ENCODE measurements around the gene ZNF593. TPM values are rescaled to one million over a fixed set of nuclear protein-coding genes. Genes with fewer than 3 reads are reported as not detected.

ZNF593 gene
- total and polyA plus RNA-seq, 9 of the 15 experiments (the other 6 are each of a cell fraction or from before 2014, with no cell fraction given), result 9.8 to 334 (median 48.2) TPM

DNA sequence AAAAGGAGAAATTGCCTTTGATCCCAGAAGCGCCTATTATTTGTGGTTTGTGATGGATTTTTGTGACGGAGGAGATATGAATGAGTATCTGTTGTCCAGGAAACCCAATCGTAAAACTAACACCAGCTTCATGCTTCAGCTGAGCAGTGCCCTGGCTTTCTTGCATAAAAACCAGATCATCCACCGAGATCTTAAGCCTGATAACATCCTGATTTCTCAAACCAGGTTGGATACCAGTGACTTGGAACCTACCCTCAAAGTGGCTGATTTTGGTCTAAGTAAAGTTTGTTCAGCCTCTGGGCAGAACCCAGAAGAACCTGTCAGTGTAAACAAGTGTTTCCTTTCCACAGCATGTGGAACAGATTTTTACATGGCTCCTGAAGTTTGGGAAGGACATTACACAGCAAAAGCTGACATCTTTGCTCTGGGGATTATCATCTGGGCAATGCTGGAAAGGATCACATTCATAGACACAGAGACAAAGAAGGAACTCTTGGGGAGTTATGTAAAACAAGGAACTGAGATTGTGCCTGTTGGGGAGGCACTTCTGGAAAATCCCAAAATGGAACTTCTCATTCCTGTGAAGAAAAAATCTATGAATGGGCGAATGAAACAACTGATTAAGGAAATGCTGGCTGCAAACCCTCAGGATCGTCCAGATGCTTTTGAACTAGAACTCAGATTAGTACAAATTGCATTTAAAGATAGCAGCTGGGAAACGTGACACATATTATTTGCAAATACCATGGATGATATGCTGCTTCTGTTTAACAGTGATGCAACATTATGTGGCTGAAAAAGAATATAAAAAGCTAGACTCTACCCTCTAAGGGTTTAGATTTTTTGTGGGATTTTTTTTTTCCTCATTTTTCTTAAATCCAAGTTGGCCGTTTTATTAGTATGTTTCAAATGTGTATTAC is 47.6 kb upstream of the ZNF593 start (continued):
- TF ChIP-seq, protein P1, sequence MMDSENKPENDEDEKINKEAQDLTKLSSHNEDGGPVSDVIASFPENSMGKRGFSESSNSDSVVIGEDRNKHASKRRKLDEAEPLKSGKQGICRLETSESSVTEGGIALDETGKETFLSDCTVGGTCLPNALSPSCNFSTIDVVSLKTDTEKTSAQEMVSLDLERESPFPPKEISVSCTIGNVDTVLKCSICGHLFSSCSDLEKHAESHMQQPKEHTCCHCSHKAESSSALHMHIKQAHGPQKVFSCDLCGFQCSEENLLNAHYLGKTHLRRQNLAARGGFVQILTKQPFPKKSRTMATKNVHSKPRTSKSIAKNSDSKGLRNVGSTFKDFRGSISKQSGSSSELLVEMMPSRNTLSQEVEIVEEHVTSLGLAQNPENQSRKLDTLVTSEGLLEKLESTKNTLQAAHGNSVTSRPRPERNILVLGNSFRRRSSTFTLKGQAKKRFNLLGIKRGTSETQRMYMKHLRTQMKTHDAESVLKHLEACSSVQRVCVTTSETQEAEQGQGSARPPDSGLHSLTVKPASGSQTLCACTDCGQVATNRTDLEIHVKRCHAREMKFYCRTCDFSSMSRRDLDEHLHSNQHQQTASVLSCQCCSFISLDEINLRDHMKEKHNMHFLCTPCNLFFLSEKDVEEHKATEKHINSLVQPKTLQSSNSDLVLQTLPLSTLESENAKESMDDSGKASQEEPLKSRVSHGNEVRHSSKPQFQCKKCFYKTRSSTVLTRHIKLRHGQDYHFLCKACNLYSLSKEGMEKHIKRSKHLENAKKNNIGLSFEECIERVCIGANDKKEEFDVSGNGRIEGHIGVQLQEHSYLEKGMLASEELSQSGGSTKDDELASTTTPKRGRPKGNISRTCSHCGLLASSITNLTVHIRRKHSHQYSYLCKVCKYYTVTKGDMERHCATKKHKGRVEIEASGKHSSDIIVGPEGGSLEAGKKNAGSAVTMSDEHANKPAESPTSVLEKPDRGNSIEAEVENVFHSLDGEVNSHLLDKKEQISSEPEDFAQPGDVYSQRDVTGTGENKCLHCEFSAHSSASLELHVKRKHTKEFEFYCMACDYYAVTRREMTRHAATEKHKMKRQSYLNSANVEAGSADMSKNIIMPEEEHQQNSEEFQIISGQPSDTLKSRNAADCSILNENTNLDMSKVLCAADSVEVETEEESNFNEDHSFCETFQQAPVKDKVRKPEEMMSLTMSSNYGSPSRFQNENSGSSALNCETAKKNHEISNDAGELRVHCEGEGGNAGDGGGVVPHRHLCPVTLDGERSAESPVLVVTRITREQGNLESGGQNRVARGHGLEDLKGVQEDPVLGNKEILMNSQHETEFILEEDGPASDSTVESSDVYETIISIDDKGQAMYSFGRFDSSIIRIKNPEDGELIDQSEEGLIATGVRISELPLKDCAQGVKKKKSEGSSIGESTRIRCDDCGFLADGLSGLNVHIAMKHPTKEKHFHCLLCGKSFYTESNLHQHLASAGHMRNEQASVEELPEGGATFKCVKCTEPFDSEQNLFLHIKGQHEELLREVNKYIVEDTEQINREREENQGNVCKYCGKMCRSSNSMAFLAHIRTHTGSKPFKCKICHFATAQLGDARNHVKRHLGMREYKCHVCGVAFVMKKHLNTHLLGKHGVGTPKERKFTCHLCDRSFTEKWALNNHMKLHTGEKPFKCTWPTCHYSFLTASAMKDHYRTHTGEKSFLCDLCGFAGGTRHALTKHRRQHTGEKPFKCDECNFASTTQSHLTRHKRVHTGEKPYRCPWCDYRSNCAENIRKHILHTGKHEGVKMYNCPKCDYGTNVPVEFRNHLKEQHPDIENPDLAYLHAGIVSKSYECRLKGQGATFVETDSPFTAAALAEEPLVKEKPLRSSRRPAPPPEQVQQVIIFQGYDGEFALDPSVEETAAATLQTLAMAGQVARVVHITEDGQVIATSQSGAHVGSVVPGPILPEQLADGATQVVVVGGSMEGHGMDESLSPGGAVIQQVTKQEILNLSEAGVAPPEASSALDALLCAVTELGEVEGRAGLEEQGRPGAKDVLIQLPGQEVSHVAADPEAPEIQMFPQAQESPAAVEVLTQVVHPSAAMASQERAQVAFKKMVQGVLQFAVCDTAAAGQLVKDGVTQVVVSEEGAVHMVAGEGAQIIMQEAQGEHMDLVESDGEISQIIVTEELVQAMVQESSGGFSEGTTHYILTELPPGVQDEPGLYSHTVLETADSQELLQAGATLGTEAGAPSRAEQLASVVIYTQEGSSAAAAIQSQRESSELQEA (IDR thresholded peaks at IDR 0.05; ENCODE audit: low read depth), result no peak
- TF ChIP-seq CHD2 (IDR thresholded peaks at IDR 0.05; ENCODE audit: low read depth, low read length), result no peak
- peak; percentile 70; the same call in 1 of the 2 replicates for TF ChIP-seq ZNF766 (CRISPR knock-in tag; conservative IDR thresholded peaks at IDR 0.05)
- TF ChIP-seq CREB5 (CRISPR knock-in tag; IDR thresholded peaks at IDR 0.05), result no peak
- peak; percentile 48; the same call in 1 of the 2 replicates for TF ChIP-seq MTA2 (IDR thresholded peaks at IDR 0.05; ENCODE audit: low read depth)
- no peak for TF ChIP-seq MIER1 (IDR thresholded peaks at IDR 0.05; ENCODE audit: low read depth)
- peak; percentile 83 for TF ChIP-seq SOX6 (IDR thresholded peaks at IDR 0.05)
- no peak for TF ChIP-seq EHMT2 (IDR thresholded peaks at IDR 0.05)
- peak; percentile 54; the same call in 1 of the 2 replicates for TF ChIP-seq ZNF197 (CRISPR knock-in tag; IDR thresholded peaks at IDR 0.05; ENCODE audit: low read depth)
- TF ChIP-seq HMGN3 (IDR thresholded peaks at IDR 0.05; ENCODE audit: borderline replicate concordance, extremely low read depth, insufficient read length, low read depth, low read length), result no peak
- TF ChIP-seq ESRRA (IDR thresholded peaks at IDR 0.05; ENCODE audit: borderline replicate concordance, low read depth), result no peak
- TF ChIP-seq TAF1 (IDR thresholded peaks at IDR 0.05; ENCODE audit: control insufficient read depth, extremely low read depth, insufficient read depth, low read length, severe bottlenecking), result no peak
- TF ChIP-seq ZNF740 (CRISPR knock-in tag; IDR thresholded peaks at IDR 0.05), result no peak
- TF ChIP-seq ZNF740 (tag; IDR thresholded peaks at IDR 0.05), result no peak
- TF ChIP-seq EP300 (IDR thresholded peaks at IDR 0.05; ENCODE audit: low read length), result peak; percentile 37; the same call in 1 of the 2 replicates
- TF ChIP-seq ZNF354B (CRISPR knock-in tag; IDR thresholded peaks at IDR 0.05), result no peak
- TF ChIP-seq BRD4 (IDR thresholded peaks at IDR 0.05), result peak; percentile 35; the same call in 1 of the 2 replicates
- no peak for TF ChIP-seq SNRNP70 (optimal IDR thresholded peaks at IDR 0.05; ENCODE audit: low read depth, low read length)
